Erythroblast (primary cell): ENCODE data around the gene SAYSD1.

Experiments
- GATA1 ChIP-seq: IDR thresholded peaks from 2 replicates; pipeline ENCODE4 v1.6.1; 2011; ENCODE audit warnings: low read depth, mild to moderate bottlenecking, control low read depth, low read length, moderate library complexity
- POLR2A ChIP-seq: IDR thresholded peaks from 2 replicates; pipeline ENCODE4 v1.6.1; 2011; ENCODE audit warnings: mild to moderate bottlenecking, low read length

- TF ChIP-seq POLR2A (no peak), GATA1 (no peak)
Measured at GRCh38 chr6:39084506-39084905, 30.5 kb downstream of the SAYSD1 start.
